Measurements from ENCODE around the gene DECR2. TPM values are rescaled to one million over a fixed set of nuclear protein-coding genes. Genes with fewer than 3 reads are reported as not detected.

DECR2 gene
- total RNA-seq, 6 experiments from 2014 or later = 14.0 to 20.3 (median 16.0) TPM

GRCh38 chr16:392450-393030 lies 9.1 kb upstream of the DECR2 start:
- no peak for TF ChIP-seq CTCF (IDR thresholded peaks at IDR 0.05)
- Mint-ChIP-seq H3K4me1 (ENCODE audit: low read depth) (peaks cover 20% of the 10 kb centered on the region), H3K27me3 (ENCODE audit: insufficient read depth) (0 out of 2 replicates have a peak, but pooled peaks cover 3% of the 10 kb centered on the region), H3K27ac (no peak overlapping the region), H3K36me3 (ENCODE audit: low read depth) (no peaks in the 10 kb centered on the region; the same call in 1 of the 2 replicates), H3K9me3 (peaks cover 5% of the 10 kb centered on the region; the same call in 1 of the 2 replicates), H3K4me3 (no peak overlapping the region)
- DNase-seq = no peak

GRCh38 chr16:396199-396598 lies 5.5 kb upstream of the DECR2 start:
- Mint-ChIP-seq H3K36me3 (ENCODE audit: low read depth) (peaks cover 8% of the 10 kb centered on the region), H3K27me3 (ENCODE audit: insufficient read depth) (peaks cover 5% of the 10 kb centered on the region; the same call in 1 of the 2 replicates), H3K27ac (peak overlapping the region; percentile 92; the same call in 1 of the 2 replicates), H3K9me3 (peaks cover 5% of the 10 kb centered on the region; the same call in 1 of the 2 replicates), H3K4me3 (peak overlapping the region; percentile 90), H3K4me1 (ENCODE audit: low read depth) (peaks cover 19% of the 10 kb centered on the region)
- no peak for TF ChIP-seq CTCF (IDR thresholded peaks at IDR 0.05)
- no peak for DNase-seq

- peak; percentile 33 for DNase-seq
- no peak for TF ChIP-seq CTCF (IDR thresholded peaks at IDR 0.05)
- peak overlapping the region; percentile 92 for H3K27ac Mint-ChIP-seq
- peaks cover 5% of the 10 kb centered on the region; the same call in 1 of the 2 replicates for H3K9me3 Mint-ChIP-seq
- peaks cover 19% of the 10 kb centered on the region for H3K4me1 Mint-ChIP-seq (ENCODE audit: low read depth)
- H3K4me3 Mint-ChIP-seq = peak overlapping the region; percentile 90
- peaks cover 8% of the 10 kb centered on the region for H3K36me3 Mint-ChIP-seq (ENCODE audit: low read depth)
- H3K27me3 Mint-ChIP-seq (ENCODE audit: insufficient read depth) = peaks cover 6% of the 10 kb centered on the region; the same call in 1 of the 2 replicates
Measured at GRCh38 chr16:396605-397004, 5.1 kb upstream of the DECR2 start.

GRCh38 chr16:397135-397661 lies 4.5 kb upstream of the DECR2 start, which contains the start of gene NME4:
Gene NME4 (plus strand): TSS chr16:397199. CDS start chr16:397223, 24 bp downstream.
- Mint-ChIP-seq H3K4me1 (ENCODE audit: low read depth) (peaks cover 19% of the 10 kb centered on the region), H3K27me3 (ENCODE audit: insufficient read depth) (peaks cover 6% of the 10 kb centered on the region; the same call in 1 of the 2 replicates), H3K9me3 (peaks cover under 1% of the 10 kb centered on the region; the same call in 1 of the 2 replicates), H3K27ac (peak within 1 kb of the TSS; percentile 92), H3K36me3 (ENCODE audit: low read depth) (peaks cover 8% of the 10 kb centered on the region), H3K4me3 (peak within 1 kb of the TSS; percentile 90)
- no peak for TF ChIP-seq CTCF (IDR thresholded peaks at IDR 0.05)
- DNase-seq = no peak

- Mint-ChIP-seq H3K27ac (peak overlapping the region; percentile 74), H3K9me3 (no peaks in the 10 kb centered on the region), H3K4me1 (ENCODE audit: low read depth) (peaks cover 19% of the 10 kb centered on the region), H3K27me3 (ENCODE audit: insufficient read depth) (peaks cover 6% of the 10 kb centered on the region; the same call in 1 of the 2 replicates), H3K36me3 (ENCODE audit: low read depth) (peaks cover 8% of the 10 kb centered on the region), H3K4me3 (peak overlapping the region; percentile 63)
- TF ChIP-seq CTCF (IDR thresholded peaks at IDR 0.05) = peak; percentile 63
- peak; percentile 87 for DNase-seq
Measured at GRCh38 chr16:397736-398332, 3.9 kb upstream of the DECR2 start.
